GM23338 (cell line): ENCODE measurements around the gene IMMP2L. TPM values are rescaled to one million over a fixed set of nuclear protein-coding genes. Genes with fewer than 3 reads are reported as not detected.

Experiments used
- ATAC-seq: fragments of 200-7000 bp; cut with Tn5 transposase; 3 replicates; pipeline ENCODE4 v1.9.1; 2020
- DNase-seq: peaks from one replicate; pipeline ENCODE4 v3.0.0-alpha.2; 2015; ENCODE audit warnings: low spot score
- H2AFZ ChIP-seq: fragments of 200-600 bp; sonication (generic); 2 replicates; pipeline ENCODE4 v1.8.0; 2016; ENCODE audit warnings: antibody characterized with exemption, mild to moderate bottlenecking, moderate library complexity
- H3F3A ChIP-seq: fragments of 200-600 bp; sonication (generic); replicated peaks from 2 replicates; pipeline ENCODE4 v1.8.0; 2017; ENCODE audit warnings: antibody characterized with exemption, mixed run types, low read depth
- H3K27ac ChIP-seq: fragments of 200-600 bp; sonication (generic); 2 replicates; pipeline ENCODE4 v1.6.1; 2016; ENCODE audit warnings: low read depth
- H3K27me3 ChIP-seq: fragments of 200-600 bp; sonication (generic); 2 replicates; pipeline ENCODE4 v1.8.0; 2016; ENCODE audit warnings: mild to moderate bottlenecking, mixed run types, moderate library complexity; ENCODE audit not compliant: insufficient read depth
- H3K36me3 ChIP-seq: fragments of 200-600 bp; sonication (generic); 2 replicates; pipeline ENCODE4 v1.8.0; 2016; ENCODE audit warnings: mild to moderate bottlenecking; ENCODE audit not compliant: insufficient read depth
- H3K4me1 ChIP-seq: fragments of 200-600 bp; sonication (generic); 2 replicates; pipeline ENCODE4 v1.8.0; 2016; ENCODE audit warnings: mild to moderate bottlenecking, moderate library complexity; ENCODE audit not compliant: insufficient read depth
- H3K4me2 ChIP-seq: fragments of 200-600 bp; sonication (generic); 2 replicates; pipeline ENCODE4 v1.7.1; 2017; ENCODE audit warnings: mixed run types
- H3K4me3 ChIP-seq: fragments of 200-600 bp; sonication (generic); 2 replicates; pipeline ENCODE4 v1.6.1; 2016; ENCODE audit warnings: mixed run types
- H3K79me2 ChIP-seq: fragments of 200-600 bp; sonication (generic); replicated peaks from 2 replicates; pipeline ENCODE4 v1.8.0; 2017; ENCODE audit warnings: mild to moderate bottlenecking; ENCODE audit not compliant: insufficient read depth
- H3K9me2 ChIP-seq: fragments of 200-600 bp; sonication (generic); 2 replicates; pipeline ENCODE4 v1.8.0; 2017; ENCODE audit not compliant: insufficient read depth
- H4K20me1 ChIP-seq: fragments of 200-600 bp; sonication (generic); replicated peaks from 2 replicates; pipeline ENCODE4 v1.8.0; 2017; ENCODE audit warnings: mild to moderate bottlenecking; ENCODE audit not compliant: insufficient read depth
- H3K27ac Mint-ChIP-seq: 2 replicates; pipeline ENCODE4 v1.8.0; 2020; ENCODE audit warnings: inconsistent platforms, mild to moderate bottlenecking, moderate library complexity, mixed read lengths
- H3K27me3 Mint-ChIP-seq: 3 replicates; pipeline ENCODE4 v1.8.0; 2022; ENCODE audit warnings: low read depth, mild to moderate bottlenecking, moderate library complexity, mixed read lengths, inconsistent platforms; ENCODE audit not compliant: insufficient read depth, poor library complexity
- H3K36me3 Mint-ChIP-seq: 3 replicates; pipeline ENCODE4 v1.8.0; 2021; ENCODE audit warnings: low read depth, mild to moderate bottlenecking, inconsistent platforms, moderate library complexity, mixed read lengths
- H3K4me1 Mint-ChIP-seq: 3 replicates; pipeline ENCODE4 v1.8.0; 2020; ENCODE audit warnings: mild to moderate bottlenecking, inconsistent platforms, mixed read lengths
- H3K4me3 Mint-ChIP-seq: 3 replicates; pipeline ENCODE4 v1.8.0; 2021; ENCODE audit warnings: moderate library complexity, mild to moderate bottlenecking, inconsistent platforms, mixed read lengths
- H3K9me3 Mint-ChIP-seq: 3 replicates; pipeline ENCODE4 v1.8.0; 2020; ENCODE audit warnings: moderate library complexity, mild to moderate bottlenecking, inconsistent platforms, mixed read lengths
- CREB1 ChIP-seq: fragments of 250-450 bp; sonication (Bioruptor Pico); IDR thresholded peaks from 2 replicates; pipeline ENCODE4 v1.5.0; 2020; ENCODE audit warnings: low read depth, mild to moderate bottlenecking, moderate library complexity
- EZH2 ChIP-seq: fragments of 200-600 bp; sonication (generic); IDR thresholded peaks from one replicate; pipeline ENCODE4 v1.8.0; 2017; ENCODE audit warnings: antibody characterized with exemption, mild to moderate bottlenecking, low read depth; ENCODE audit not compliant: unreplicated experiment
- EZH2phosphoT487 ChIP-seq: fragments of 200-600 bp; sonication (generic); IDR thresholded peaks from one replicate; pipeline ENCODE4 v1.8.1; 2018; ENCODE audit warnings: antibody characterized with exemption; ENCODE audit not compliant: unreplicated experiment
- JUNB ChIP-seq: IDR thresholded peaks from one replicate; pipeline ENCODE4 v1.6.1; 2016; ENCODE audit warnings: antibody characterized with exemption; ENCODE audit not compliant: unreplicated experiment
- NANOG ChIP-seq: IDR thresholded peaks from 2 replicates; pipeline ENCODE4 v1.6.1; 2016; ENCODE audit warnings: antibody characterized with exemption, borderline replicate concordance
- POLR2AphosphoS5 ChIP-seq: IDR thresholded peaks from 2 replicates; pipeline ENCODE4 v1.6.1; 2016; ENCODE audit warnings: antibody characterized with exemption, low read depth
- STAT1 ChIP-seq: IDR thresholded peaks from one replicate; pipeline ENCODE4 v1.6.1; 2016; ENCODE audit warnings: antibody characterized with exemption; ENCODE audit not compliant: unreplicated experiment
- ZNF114 ChIP-seq: fragments of 250-450 bp; sonication (Bioruptor Pico); IDR thresholded peaks from 2 replicates; pipeline ENCODE4 v1.5.0; 2020; ENCODE audit warnings: mild to moderate bottlenecking, moderate library complexity
- ZNF331 ChIP-seq: fragments of 250-450 bp; sonication (Bioruptor Pico); IDR thresholded peaks from 2 replicates; pipeline ENCODE4 v1.5.0; 2020; ENCODE audit warnings: low read depth, mild to moderate bottlenecking, moderate library complexity
- polyA plus RNA-seq: library from polyadenylated mRNA; unstranded; fragments of >200 nt; fragmentation: Nextera tagmentation; extraction: Ambion mirVana; gene quantifications from 2 replicates; pipeline ENCODE4 v1.2.1, GENCODE V29; 2016
- total RNA-seq: library from RNA; depleted of rRNA; stranded (reverse); fragments of >200 nt; shearing (Covaris generic); gene quantifications from 2 replicates; pipeline ENCODE4 v1.2.3, GENCODE V29; 2014
- TF ChIP-seq, protein P1 (sequence below): IDR thresholded peaks from 2 replicates; pipeline ENCODE4 v1.6.1; 2016; ENCODE audit warnings: antibody characterized with exemption
- TF ChIP-seq, protein P2 (sequence below), 2 experiments: fragments of 200-600 bp in 1 of 2; sonication (generic) in 1 of 2; conservative IDR thresholded peaks; 2 replicates each; pipeline versions ENCODE4 v1.5.1 to v1.6.1; 2016 to 2017; ENCODE audit warnings: antibody characterized with exemption in 2 of 2, low read depth in 2 of 2, mild to moderate bottlenecking in 2 of 2, moderate library complexity in 1 of 2
- TF ChIP-seq, protein P3 (sequence below): fragments of 250-450 bp; sonication (Bioruptor Pico); IDR thresholded peaks from 2 replicates; pipeline ENCODE4 v1.5.0; 2020; ENCODE audit warnings: mild to moderate bottlenecking, moderate library complexity

IMMP2L gene
- total and polyA plus RNA-seq, 2 experiments from 2014 or later = 7.3 to 14.0 TPM

DNA sequence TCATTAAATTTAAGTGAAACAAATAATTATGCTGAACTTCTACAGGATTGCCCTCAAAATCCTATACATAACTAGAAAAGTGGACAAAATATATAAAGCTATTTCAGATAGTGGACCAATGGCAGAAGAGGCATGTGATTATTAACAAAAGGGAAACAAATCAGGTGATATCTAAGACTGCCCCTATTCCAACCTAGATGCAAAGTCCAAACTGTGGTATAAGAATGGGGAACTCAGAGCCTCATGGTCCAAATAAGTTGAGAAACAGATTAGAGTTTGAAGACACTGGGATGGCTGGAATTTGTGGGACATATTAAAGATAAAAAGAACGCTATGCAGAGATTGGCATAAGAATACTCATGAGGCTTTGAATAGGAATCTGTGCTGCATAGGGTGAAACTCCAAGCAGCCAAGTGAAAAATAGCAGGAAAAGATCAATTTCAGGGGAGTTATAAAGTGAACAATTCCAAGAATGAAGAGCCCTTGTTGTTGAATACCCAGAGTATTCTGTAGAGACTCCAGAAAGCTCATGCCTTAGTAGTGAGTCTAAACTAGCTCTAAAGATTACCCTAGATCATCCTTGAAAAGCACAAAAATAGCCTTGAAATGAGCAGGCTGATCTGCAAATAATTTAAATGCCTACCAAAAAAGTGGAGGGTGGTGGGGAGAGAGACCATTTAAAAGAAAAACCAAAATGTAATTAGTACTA lies 152.4 kb downstream of the IMMP2L start:
- TF ChIP-seq NANOG (0 out of 2 replicates have a peak, but pooled peaks have one; percentile 16), POLR2AphosphoS5 (no peak)
- Histone ChIP-seq H3K4me3 (no peak overlapping the region), H3K4me2 (peak overlapping the region; percentile 16; the same call in 1 of the 2 replicates), H3K27me3 (no peaks in the 10 kb centered on the region), H4K20me1 (no peaks in the 10 kb centered on the region), H3K36me3 (no peaks in the 10 kb centered on the region), H2AFZ (no peak overlapping the region), H3K9me2 (no peaks in the 10 kb centered on the region), H3K27ac (peak overlapping the region; percentile 4), H3K79me2 (no peaks in the 10 kb centered on the region), H3K4me1 (peaks cover 34% of the 10 kb centered on the region), H3F3A (no peaks in the 10 kb centered on the region)
- no peaks in the 10 kb centered on the region; the same call in 2 of the 3 replicates for H3K9me3 Mint-ChIP-seq
- peaks cover 47% of the 10 kb centered on the region for H3K4me1 Mint-ChIP-seq
- no peak overlapping the region for H3K4me3 Mint-ChIP-seq
- DNase-seq (peak; percentile 29), ATAC-seq (no peak)
- peak overlapping the region; percentile 49 for H3K27ac Mint-ChIP-seq
- H3K27me3 Mint-ChIP-seq = peaks cover 1% of the 10 kb centered on the region
- no peaks in the 10 kb centered on the region for H3K36me3 Mint-ChIP-seq

DNA sequence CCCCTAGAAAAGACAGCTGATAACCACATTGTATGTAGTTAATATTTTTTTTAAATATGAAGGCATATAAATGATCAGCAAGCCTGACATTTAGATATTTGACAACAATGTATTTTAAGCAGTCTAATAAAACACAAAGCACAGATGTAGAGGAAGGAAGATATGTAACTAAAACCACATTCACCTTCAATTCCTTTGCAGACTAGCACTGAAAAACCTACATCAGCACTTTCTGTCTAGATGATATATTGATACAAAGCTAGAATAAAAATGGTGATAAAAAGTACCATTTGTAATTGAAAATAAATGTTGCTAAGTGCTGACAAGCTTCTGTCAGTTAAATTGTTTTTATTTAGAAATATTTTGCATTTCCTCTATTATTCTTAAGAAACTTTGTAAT lies 153.6 kb downstream of the IMMP2L start:
- Histone ChIP-seq H3K4me3 (no peak overlapping the region), H3K9me2 (no peaks in the 10 kb centered on the region), H3K36me3 (no peaks in the 10 kb centered on the region), H3K27ac (no peak overlapping the region), H2AFZ (no peak overlapping the region), H3K4me1 (peaks cover 27% of the 10 kb centered on the region), H4K20me1 (no peaks in the 10 kb centered on the region), H3K27me3 (no peaks in the 10 kb centered on the region), H3K79me2 (no peaks in the 10 kb centered on the region), H3F3A (no peaks in the 10 kb centered on the region), H3K4me2 (no peak overlapping the region)
- no peak overlapping the region for H3K27ac Mint-ChIP-seq
- no peaks in the 10 kb centered on the region for H3K36me3 Mint-ChIP-seq
- no peaks in the 10 kb centered on the region for H3K27me3 Mint-ChIP-seq
- no peak overlapping the region for H3K4me3 Mint-ChIP-seq
- ATAC-seq (no peak), DNase-seq (no peak)
- no peaks in the 10 kb centered on the region; the same call in 2 of the 3 replicates for H3K9me3 Mint-ChIP-seq
- peaks cover 39% of the 10 kb centered on the region for H3K4me1 Mint-ChIP-seq
- TF ChIP-seq EZH2phosphoT487 = no peak
- no peak for TF ChIP-seq POLR2AphosphoS5
- TF ChIP-seq CREB1 (CRISPR knock-in tag) = no peak
- TF ChIP-seq, protein P1, sequence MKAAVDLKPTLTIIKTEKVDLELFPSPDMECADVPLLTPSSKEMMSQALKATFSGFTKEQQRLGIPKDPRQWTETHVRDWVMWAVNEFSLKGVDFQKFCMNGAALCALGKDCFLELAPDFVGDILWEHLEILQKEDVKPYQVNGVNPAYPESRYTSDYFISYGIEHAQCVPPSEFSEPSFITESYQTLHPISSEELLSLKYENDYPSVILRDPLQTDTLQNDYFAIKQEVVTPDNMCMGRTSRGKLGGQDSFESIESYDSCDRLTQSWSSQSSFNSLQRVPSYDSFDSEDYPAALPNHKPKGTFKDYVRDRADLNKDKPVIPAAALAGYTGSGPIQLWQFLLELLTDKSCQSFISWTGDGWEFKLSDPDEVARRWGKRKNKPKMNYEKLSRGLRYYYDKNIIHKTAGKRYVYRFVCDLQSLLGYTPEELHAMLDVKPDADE = no peak
- TF ChIP-seq, protein P2, sequence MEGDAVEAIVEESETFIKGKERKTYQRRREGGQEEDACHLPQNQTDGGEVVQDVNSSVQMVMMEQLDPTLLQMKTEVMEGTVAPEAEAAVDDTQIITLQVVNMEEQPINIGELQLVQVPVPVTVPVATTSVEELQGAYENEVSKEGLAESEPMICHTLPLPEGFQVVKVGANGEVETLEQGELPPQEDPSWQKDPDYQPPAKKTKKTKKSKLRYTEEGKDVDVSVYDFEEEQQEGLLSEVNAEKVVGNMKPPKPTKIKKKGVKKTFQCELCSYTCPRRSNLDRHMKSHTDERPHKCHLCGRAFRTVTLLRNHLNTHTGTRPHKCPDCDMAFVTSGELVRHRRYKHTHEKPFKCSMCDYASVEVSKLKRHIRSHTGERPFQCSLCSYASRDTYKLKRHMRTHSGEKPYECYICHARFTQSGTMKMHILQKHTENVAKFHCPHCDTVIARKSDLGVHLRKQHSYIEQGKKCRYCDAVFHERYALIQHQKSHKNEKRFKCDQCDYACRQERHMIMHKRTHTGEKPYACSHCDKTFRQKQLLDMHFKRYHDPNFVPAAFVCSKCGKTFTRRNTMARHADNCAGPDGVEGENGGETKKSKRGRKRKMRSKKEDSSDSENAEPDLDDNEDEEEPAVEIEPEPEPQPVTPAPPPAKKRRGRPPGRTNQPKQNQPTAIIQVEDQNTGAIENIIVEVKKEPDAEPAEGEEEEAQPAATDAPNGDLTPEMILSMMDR (conservative IDR thresholded peaks at IDR 0.05; ENCODE audit: low read depth in 2 of 2) = no peak
- TF ChIP-seq JUNB = no peak
- no peak for TF ChIP-seq NANOG
- no peak for TF ChIP-seq ZNF114 (CRISPR knock-in tag)
- TF ChIP-seq, protein P3, sequence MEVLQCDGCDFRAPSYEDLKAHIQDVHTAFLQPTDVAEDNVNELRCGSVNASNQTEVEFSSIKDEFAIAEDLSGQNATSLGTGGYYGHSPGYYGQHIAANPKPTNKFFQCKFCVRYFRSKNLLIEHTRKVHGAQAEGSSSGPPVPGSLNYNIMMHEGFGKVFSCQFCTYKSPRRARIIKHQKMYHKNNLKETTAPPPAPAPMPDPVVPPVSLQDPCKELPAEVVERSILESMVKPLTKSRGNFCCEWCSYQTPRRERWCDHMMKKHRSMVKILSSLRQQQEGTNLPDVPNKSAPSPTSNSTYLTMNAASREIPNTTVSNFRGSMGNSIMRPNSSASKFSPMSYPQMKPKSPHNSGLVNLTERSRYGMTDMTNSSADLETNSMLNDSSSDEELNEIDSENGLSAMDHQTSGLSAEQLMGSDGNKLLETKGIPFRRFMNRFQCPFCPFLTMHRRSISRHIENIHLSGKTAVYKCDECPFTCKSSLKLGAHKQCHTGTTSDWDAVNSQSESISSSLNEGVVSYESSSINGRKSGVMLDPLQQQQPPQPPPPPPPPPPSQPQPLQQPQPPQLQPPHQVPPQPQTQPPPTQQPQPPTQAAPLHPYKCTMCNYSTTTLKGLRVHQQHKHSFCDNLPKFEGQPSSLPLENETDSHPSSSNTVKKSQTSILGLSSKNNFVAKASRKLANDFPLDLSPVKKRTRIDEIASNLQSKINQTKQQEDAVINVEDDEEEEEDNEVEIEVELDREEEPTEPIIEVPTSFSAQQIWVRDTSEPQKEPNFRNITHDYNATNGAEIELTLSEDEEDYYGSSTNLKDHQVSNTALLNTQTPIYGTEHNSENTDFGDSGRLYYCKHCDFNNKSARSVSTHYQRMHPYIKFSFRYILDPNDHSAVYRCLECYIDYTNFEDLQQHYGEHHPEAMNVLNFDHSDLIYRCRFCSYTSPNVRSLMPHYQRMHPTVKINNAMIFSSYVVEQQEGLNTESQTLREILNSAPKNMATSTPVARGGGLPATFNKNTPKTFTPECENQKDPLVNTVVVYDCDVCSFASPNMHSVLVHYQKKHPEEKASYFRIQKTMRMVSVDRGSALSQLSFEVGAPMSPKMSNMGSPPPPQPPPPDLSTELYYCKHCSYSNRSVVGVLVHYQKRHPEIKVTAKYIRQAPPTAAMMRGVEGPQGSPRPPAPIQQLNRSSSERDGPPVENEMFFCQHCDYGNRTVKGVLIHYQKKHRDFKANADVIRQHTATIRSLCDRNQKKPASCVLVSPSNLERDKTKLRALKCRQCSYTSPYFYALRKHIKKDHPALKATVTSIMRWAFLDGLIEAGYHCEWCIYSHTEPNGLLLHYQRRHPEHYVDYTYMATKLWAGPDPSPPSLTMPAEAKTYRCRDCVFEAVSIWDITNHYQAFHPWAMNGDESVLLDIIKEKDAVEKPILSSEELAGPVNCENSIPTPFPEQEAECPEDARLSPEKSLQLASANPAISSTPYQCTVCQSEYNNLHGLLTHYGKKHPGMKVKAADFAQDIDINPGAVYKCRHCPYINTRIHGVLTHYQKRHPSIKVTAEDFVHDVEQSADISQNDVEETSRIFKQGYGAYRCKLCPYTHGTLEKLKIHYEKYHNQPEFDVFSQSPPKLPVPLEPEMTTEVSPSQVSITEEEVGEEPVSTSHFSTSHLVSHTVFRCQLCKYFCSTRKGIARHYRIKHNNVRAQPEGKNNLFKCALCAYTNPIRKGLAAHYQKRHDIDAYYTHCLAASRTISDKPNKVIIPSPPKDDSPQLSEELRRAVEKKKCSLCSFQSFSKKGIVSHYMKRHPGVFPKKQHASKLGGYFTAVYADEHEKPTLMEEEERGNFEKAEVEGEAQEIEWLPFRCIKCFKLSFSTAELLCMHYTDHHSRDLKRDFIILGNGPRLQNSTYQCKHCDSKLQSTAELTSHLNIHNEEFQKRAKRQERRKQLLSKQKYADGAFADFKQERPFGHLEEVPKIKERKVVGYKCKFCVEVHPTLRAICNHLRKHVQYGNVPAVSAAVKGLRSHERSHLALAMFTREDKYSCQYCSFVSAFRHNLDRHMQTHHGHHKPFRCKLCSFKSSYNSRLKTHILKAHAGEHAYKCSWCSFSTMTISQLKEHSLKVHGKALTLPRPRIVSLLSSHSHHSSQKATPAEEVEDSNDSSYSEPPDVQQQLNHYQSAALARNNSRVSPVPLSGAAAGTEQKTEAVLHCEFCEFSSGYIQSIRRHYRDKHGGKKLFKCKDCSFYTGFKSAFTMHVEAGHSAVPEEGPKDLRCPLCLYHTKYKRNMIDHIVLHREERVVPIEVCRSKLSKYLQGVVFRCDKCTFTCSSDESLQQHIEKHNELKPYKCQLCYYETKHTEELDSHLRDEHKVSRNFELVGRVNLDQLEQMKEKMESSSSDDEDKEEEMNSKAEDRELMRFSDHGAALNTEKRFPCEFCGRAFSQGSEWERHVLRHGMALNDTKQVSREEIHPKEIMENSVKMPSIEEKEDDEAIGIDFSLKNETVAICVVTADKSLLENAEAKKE (CRISPR knock-in tag) = no peak
- no peak for TF ChIP-seq STAT1
- no peak for TF ChIP-seq ZNF331 (CRISPR knock-in tag)
- TF ChIP-seq EZH2 = no peak
